Spleen (tissue), 11 donors: ENCODE data around the gene WASHC2C. TPM values are rescaled to one million over a fixed set of nuclear protein-coding genes. Genes with fewer than 3 reads are reported as not detected.
"Not testable (repeated sequence)": the region's sequence is repeated elsewhere in the genome, so short reads cannot be mapped to it uniquely, and the experiment has no call there.

Experiments
- DNase-seq: peaks from one replicate; pipeline ENCODE4 v3.0.0-alpha.2; 2020
- H3K27ac ChIP-seq, 8 donors: fragments of 200-600 bp; sonication (generic) in 7 of 8; 1 replicate in 4 of 8; 2 replicates in 4 of 8; pipeline versions ENCODE4 v1.5.0 to v1.8.0; 2016 to 2021; ENCODE audit warnings: inconsistent platforms in 4 of 8, mild to moderate bottlenecking in 4 of 8, moderate library complexity in 1 of 8
- H3K27me3 ChIP-seq, 7 donors: fragments of 200-600 bp; sonication (generic) in 6 of 7; replicated peaks in 1 of 7; 1 replicate in 4 of 7; 2 replicates in 3 of 7; pipeline versions ENCODE4 v1.5.0 to v1.8.0; 2016 to 2021; ENCODE audit warnings: inconsistent platforms in 3 of 7, mild to moderate bottlenecking in 1 of 7
- H3K36me3 ChIP-seq, 6 donors: fragments of 200-600 bp; sonication (generic) in 5 of 6; 1 replicate in 4 of 6; 2 replicates in 2 of 6; pipeline versions ENCODE4 v1.5.0 to v1.8.0; 2016 to 2021; ENCODE audit warnings: inconsistent platforms in 2 of 6
- H3K4me1 ChIP-seq, 6 donors: fragments of 200-600 bp; sonication (generic) in 5 of 6; 1 replicate in 3 of 6; 2 replicates in 3 of 6; pipeline versions ENCODE4 v1.5.0 to v1.8.0; 2016 to 2021; ENCODE audit warnings: inconsistent platforms in 3 of 6
- H3K4me3 ChIP-seq, 8 donors: fragments of 200-600 bp; sonication (generic) in 7 of 8; 1 replicate in 4 of 8; 2 replicates in 4 of 8; pipeline versions ENCODE4 v1.5.0 to v1.8.0; 2016 to 2021; ENCODE audit warnings: inconsistent platforms in 4 of 8, mild to moderate bottlenecking in 4 of 8, moderate library complexity in 2 of 8
- H3K9me3 ChIP-seq, 8 donors: fragments of 200-600 bp; sonication (generic) in 7 of 8; 1 replicate in 4 of 8; 2 replicates in 4 of 8; pipeline versions ENCODE4 v1.5.0 to v1.8.0; 2016 to 2021; ENCODE audit warnings: inconsistent platforms in 4 of 8
- CTCF ChIP-seq, 11 experiments: fragments of 200-600 bp in 7 of 11; fragments of 450-650 bp in 4 of 11; sonication (generic) in 4 of 11; IDR thresholded peaks in 8 of 11; conservative IDR thresholded peaks in 3 of 11; 1 replicate in 7 of 11; 2 replicates in 4 of 11; pipeline versions ENCODE4 v1.4.0 to v1.8.0; 2016 to 2021; ENCODE audit warnings: antibody characterized with exemption in 11 of 11, inconsistent platforms in 4 of 11, mild to moderate bottlenecking in 1 of 11
- WGBS, 5 donors: extraction: QIAGEN DNeasy Blood & Tissue Kit in 3 of 5; methylation state at CpG; one replicate each; pipeline versions ENCODE4 v1.1.5 to v1.1.7; 2013 to 2018; 5-methylcytosine and 5-hydroxymethylcytosine counted together
- intact Hi-C: fragments of 100-400 bp; cut with DNase I; formaldehyde crosslinking; loops from one replicate; pipeline ENCODE4 v1.15.0; 2023; ENCODE audit warnings: low total_unique reads
- polyA plus RNA-seq, 3 donors: library from polyadenylated mRNA; stranded (reverse); fragments of 200-250 nt; gene quantifications; one replicate each; pipeline ENCODE4 v1.2.1, GENCODE V29; 2013
- total RNA-seq, 7 donors: library from RNA; depleted of rRNA in 3 of 7; stranded (reverse); fragments of >200 nt in 3 of 7; fragmentation: NEBNext Ultra II Directional in 4 of 7; extraction: Animal tissue kit (Norgen Biotek cat#: 25700) in 4 of 7; gene quantifications; one replicate each; pipeline versions ENCODE4 v1.1.0 to v1.2.1, GENCODE V29; 2016 to 2021
- donor health status: healthy with polysubstance abuse.
- donor health status: DM: no; HTN: no; CAD: no; lungs with moderate emphysema.
- donor health status: DM: no; HTN: no; CAD: no.
- donor health status: Bipolar disorder and iron deficiency.
- donor health status: healthy.
- donor health status: DM: no; HTN: no; CAD: no.
- donor health status: DM: yes; HTN: yes; CAD: no.

The WASHC2C gene
- total and polyA plus RNA-seq, 10 donors: 17.9 to 65.2 (median 49.8) TPM

GRCh38 chr10:45727421-45727965, 427 bp downstream of the WASHC2C start:
- Histone ChIP-seq H3K36me3 (peaks cover 0 to 22% (median 3%) of the 10 kb centered on the region in 6 donors), H3K27ac (peak overlapping the region; percentile 84 to 95 (median 92)), H3K4me1 (peaks cover 0 to 26% (median 17%) of the 10 kb centered on the region in 6 donors), H3K4me3 (peak overlapping the region; percentile 67 to 90 (median 82))
- H3K27me3 ChIP-seq, DNase-seq, H3K9me3 ChIP-seq, intact Hi-C loops: not testable (repeated sequence)
- WGBS, 5 donors: 2 to 16% (median 5%) methylated on average over 3 to 29 of the region's 45 CpGs

GRCh38 chr10:45734449-45734848, 7.4 kb downstream of the WASHC2C start:
- H3K36me3 ChIP-seq: peaks cover 0 to 64% (median 5%) of the 10 kb centered on the region in 6 donors
- DNase-seq, H3K27ac ChIP-seq, intact Hi-C loops, H3K27me3 ChIP-seq, H3K4me1 ChIP-seq, H3K9me3 ChIP-seq, H3K4me3 ChIP-seq: not testable (repeated sequence)
- WGBS, 5 donors: 93 to 100% (median 97%) methylated on average over 1 of the region's 2 CpGs

- H3K27me3 ChIP-seq, H3K27ac ChIP-seq, H3K4me1 ChIP-seq, H3K4me3 ChIP-seq, intact Hi-C loops, H3K9me3 ChIP-seq, DNase-seq: not testable (repeated sequence)
- TF ChIP-seq CTCF (IDR thresholded peaks at IDR 0.05 in 8 of 11, conservative IDR thresholded peaks at IDR 0.05 in 3 of 11): peak in 5 of 11 experiments; percentile 11 to 46 (median 29)
- H3K36me3 ChIP-seq: peaks cover 0 to 64% (median 5%) of the 10 kb centered on the region in 6 donors
- whole genome bisulfite sequencing, 5 donors: 95 to 100% methylated on average over 1 of the region's 1 CpG; no CpG with 5 or more reads in 3 of the 5 donors
Measured at GRCh38 chr10:45734867-45735266, 7.8 kb downstream of the WASHC2C start.

- 68 to 86% (median 81%) methylated on average over 7 of the region's 7 CpGs for WGBS, 5 donors
- DNase-seq, intact Hi-C loops: not testable (repeated sequence)
Measured at GRCh38 chr10:45741559-45741958, 14.5 kb downstream of the WASHC2C start.

GRCh38 chr10:45742014-45742413, 14.9 kb downstream of the WASHC2C start:
- H3K36me3 ChIP-seq: peaks cover 0 to 70% (median 11%) of the 10 kb centered on the region in 6 donors
- H3K27me3 ChIP-seq, H3K27ac ChIP-seq, DNase-seq, intact Hi-C loops, H3K4me1 ChIP-seq, H3K4me3 ChIP-seq, H3K9me3 ChIP-seq: not testable (repeated sequence)
- WGBS, 5 donors: 86 to 100% (median 95%) methylated on average over 1 to 6 of the region's 7 CpGs

More at GRCh38 chr10:45741559-45741958, 14.5 kb downstream of the WASHC2C start:
- H3K9me3 ChIP-seq, H3K27ac ChIP-seq, H3K4me1 ChIP-seq, H3K4me3 ChIP-seq, H3K27me3 ChIP-seq: not testable (repeated sequence)
- H3K36me3 ChIP-seq: peaks cover 0 to 69% (median 7%) of the 10 kb centered on the region in 6 donors

- 89 to 100% (median 96%) methylated on average over 1 to 2 of the region's 4 CpGs for WGBS, 5 donors
- H3K27ac ChIP-seq, H3K4me3 ChIP-seq, H3K4me1 ChIP-seq, DNase-seq, H3K27me3 ChIP-seq, H3K9me3 ChIP-seq, intact Hi-C loops: not testable (repeated sequence)
- peaks cover 0 to 77% (median 30%) of the 10 kb centered on the region in 6 donors for H3K36me3 ChIP-seq
Measured at GRCh38 chr10:45751141-45751540, 24.1 kb downstream of the WASHC2C start.

- peaks cover 0 to 72% (median 21%) of the 10 kb centered on the region in 6 donors for H3K36me3 ChIP-seq
- H3K4me1 ChIP-seq, H3K9me3 ChIP-seq, intact Hi-C loops, DNase-seq, H3K4me3 ChIP-seq, H3K27me3 ChIP-seq, H3K27ac ChIP-seq: not testable (repeated sequence)
- 93 to 96% (median 94%) methylated on average over 4 of the region's 5 CpGs for WGBS, 5 donors
Measured at GRCh38 chr10:45752210-45752609, 25.1 kb downstream of the WASHC2C start.

GRCh38 chr10:45753979-45754495, 27.0 kb downstream of the WASHC2C start:
- WGBS, 5 donors: 90 to 98% (median 96%) methylated on average over 5 to 7 of the region's 7 CpGs
- H3K4me3 ChIP-seq, intact Hi-C loops, DNase-seq, H3K4me1 ChIP-seq, H3K9me3 ChIP-seq, H3K27me3 ChIP-seq, H3K27ac ChIP-seq: not testable (repeated sequence)
- peaks cover 3 to 75% (median 27%) of the 10 kb centered on the region in 6 donors for H3K36me3 ChIP-seq

GRCh38 chr10:45755083-45755482, 28.0 kb downstream of the WASHC2C start:
- DNase-seq, H3K27ac ChIP-seq, H3K27me3 ChIP-seq, H3K4me1 ChIP-seq, H3K9me3 ChIP-seq, H3K4me3 ChIP-seq, intact Hi-C loops: not testable (repeated sequence)
- 95 to 98% (median 97%) methylated on average over 3 to 5 of the region's 5 CpGs for WGBS, 5 donors
- H3K36me3 ChIP-seq: peaks cover 3 to 74% (median 29%) of the 10 kb centered on the region in 6 donors

- H3K4me3 ChIP-seq, intact Hi-C loops, H3K27ac ChIP-seq, H3K4me1 ChIP-seq, DNase-seq, H3K9me3 ChIP-seq, H3K27me3 ChIP-seq: not testable (repeated sequence)
- peaks cover 3 to 75% (median 28%) of the 10 kb centered on the region in 6 donors for H3K36me3 ChIP-seq
- WGBS, 5 donors: 90 to 100% (median 96%) methylated on average over 1 of the region's 3 CpGs
Measured at GRCh38 chr10:45756065-45756464, 29.0 kb downstream of the WASHC2C start.
